ENCODE measurements around the gene TNNT1.
A peak's percentile ranks its signal among the peaks of the same experiment; 100 is the strongest.
"Not testable (repeated sequence)": the region's sequence is repeated elsewhere in the genome, so short reads cannot be mapped to it uniquely, and the experiment has no call there.

The TNNT1 gene

GRCh38 chr19:55107252-55107651, 41.8 kb downstream of the TNNT1 start:
- not testable (repeated sequence) for DNase-seq

- no peak for DNase-seq
Observed at GRCh38 chr19:55106591-55106990, 42.4 kb downstream of the TNNT1 start.

GRCh38 chr19:55105237-55105636, 43.8 kb downstream of the TNNT1 start:
- no peak for DNase-seq

- no peak for DNase-seq
Observed at GRCh38 chr19:55103190-55103589, 45.8 kb downstream of the TNNT1 start.

GRCh38 chr19:55101261-55101660, 47.7 kb downstream of the TNNT1 start:
- no peak for DNase-seq

GRCh38 chr19:55099557-55100506, 49.2 kb downstream of the TNNT1 start:
- DNase-seq: no peak

GRCh38 chr19:55098716-55099556, 50.1 kb downstream of the TNNT1 start:
- no peak for DNase-seq

- DNase-seq: no peak
Observed at GRCh38 chr19:55097864-55098715, 50.9 kb downstream of the TNNT1 start.

- no peak for DNase-seq
Observed at GRCh38 chr19:55096061-55096701, 52.8 kb downstream of the TNNT1 start.

GRCh38 chr19:55095260-55096060, 53.5 kb downstream of the TNNT1 start:
- no peak for DNase-seq

- DNase-seq: no peak
Observed at GRCh38 chr19:55094456-55095259, 54.3 kb downstream of the TNNT1 start.

GRCh38 chr19:55092423-55093318, 56.3 kb downstream of the TNNT1 start:
- no peak for DNase-seq

GRCh38 chr19:55091955-55092354, 57.1 kb downstream of the TNNT1 start:
- no peak for DNase-seq

- DNase-seq: no peak
Observed at GRCh38 chr19:55091126-55091910, 57.7 kb downstream of the TNNT1 start.

- DNase-seq: no peak
Observed at GRCh38 chr19:55090564-55090963, 58.4 kb downstream of the TNNT1 start.

GRCh38 chr19:55089342-55089944, 59.6 kb downstream of the TNNT1 start:
- DNase-seq: no peak

GRCh38 chr19:55088543-55089341, 60.3 kb downstream of the TNNT1 start:
- DNase-seq: peak; percentile 46 to 76 (median 54)

Data from T-helper 1 cell (primary cell).